Measurements from ENCODE around the gene FGFR3.

DNA sequence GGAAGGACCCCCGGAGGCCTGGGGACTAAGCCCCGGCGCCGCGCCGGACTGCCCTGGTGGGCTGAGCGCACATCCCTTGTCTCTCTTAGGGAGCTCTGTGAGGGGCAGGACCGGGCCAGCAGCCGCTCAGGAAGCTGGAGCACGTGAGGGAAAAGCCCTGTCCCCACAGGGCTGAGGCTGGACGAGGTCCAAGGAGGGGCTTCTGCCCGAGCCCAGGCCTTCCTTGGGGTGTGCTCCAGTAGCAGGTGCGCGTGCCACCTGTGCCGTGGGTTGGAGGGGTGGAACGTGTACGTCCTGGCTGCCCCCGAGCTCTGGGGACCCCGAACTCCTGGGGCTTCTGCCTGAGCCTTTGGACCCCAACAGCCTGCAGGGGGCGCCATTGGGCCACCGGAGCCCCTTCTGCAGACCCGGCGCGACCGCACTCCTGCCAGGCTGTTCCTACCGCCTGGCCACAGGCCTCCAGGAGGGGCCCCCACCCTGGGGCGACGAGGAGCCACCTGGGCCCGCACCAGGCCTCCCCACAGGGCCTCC lies 44.6 kb upstream of the FGFR3 start:
- TF ChIP-seq, protein P1, sequence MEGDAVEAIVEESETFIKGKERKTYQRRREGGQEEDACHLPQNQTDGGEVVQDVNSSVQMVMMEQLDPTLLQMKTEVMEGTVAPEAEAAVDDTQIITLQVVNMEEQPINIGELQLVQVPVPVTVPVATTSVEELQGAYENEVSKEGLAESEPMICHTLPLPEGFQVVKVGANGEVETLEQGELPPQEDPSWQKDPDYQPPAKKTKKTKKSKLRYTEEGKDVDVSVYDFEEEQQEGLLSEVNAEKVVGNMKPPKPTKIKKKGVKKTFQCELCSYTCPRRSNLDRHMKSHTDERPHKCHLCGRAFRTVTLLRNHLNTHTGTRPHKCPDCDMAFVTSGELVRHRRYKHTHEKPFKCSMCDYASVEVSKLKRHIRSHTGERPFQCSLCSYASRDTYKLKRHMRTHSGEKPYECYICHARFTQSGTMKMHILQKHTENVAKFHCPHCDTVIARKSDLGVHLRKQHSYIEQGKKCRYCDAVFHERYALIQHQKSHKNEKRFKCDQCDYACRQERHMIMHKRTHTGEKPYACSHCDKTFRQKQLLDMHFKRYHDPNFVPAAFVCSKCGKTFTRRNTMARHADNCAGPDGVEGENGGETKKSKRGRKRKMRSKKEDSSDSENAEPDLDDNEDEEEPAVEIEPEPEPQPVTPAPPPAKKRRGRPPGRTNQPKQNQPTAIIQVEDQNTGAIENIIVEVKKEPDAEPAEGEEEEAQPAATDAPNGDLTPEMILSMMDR (conservative IDR thresholded peaks at IDR 0.05; ENCODE audit: low read length): peak; percentile 80
- no peak for TF ChIP-seq EZH2phosphoT487 (IDR thresholded peaks at IDR 0.05; ENCODE audit: borderline replicate concordance, low read depth, low read length)

Data from OCI-LY7 (cell line).